Thyroid gland (tissue), 4 donors: ENCODE data around the gene AKAP5.

ENCODE experiments used
- POLR2A ChIP-seq, 2 donors: fragments of 450-650 bp; IDR thresholded peaks; one replicate each; pipeline ENCODE4 v1.6.1; 2017; ENCODE audit warnings: antibody characterized with exemption in 2 of 2, mild to moderate bottlenecking in 2 of 2, moderate library complexity in 1 of 2
- TF ChIP-seq, protein P1 (sequence below), 6 experiments: fragments of 200-600 bp in 3 of 6; fragments of 450-650 bp in 3 of 6; sonication (generic) in 3 of 6; IDR thresholded peaks; one replicate each; pipeline ENCODE4 v1.5.1; 2016 to 2019; ENCODE audit warnings: antibody characterized with exemption in 6 of 6, mild to moderate bottlenecking in 2 of 6, inconsistent platforms in 1 of 6, moderate library complexity in 1 of 6

DNA sequence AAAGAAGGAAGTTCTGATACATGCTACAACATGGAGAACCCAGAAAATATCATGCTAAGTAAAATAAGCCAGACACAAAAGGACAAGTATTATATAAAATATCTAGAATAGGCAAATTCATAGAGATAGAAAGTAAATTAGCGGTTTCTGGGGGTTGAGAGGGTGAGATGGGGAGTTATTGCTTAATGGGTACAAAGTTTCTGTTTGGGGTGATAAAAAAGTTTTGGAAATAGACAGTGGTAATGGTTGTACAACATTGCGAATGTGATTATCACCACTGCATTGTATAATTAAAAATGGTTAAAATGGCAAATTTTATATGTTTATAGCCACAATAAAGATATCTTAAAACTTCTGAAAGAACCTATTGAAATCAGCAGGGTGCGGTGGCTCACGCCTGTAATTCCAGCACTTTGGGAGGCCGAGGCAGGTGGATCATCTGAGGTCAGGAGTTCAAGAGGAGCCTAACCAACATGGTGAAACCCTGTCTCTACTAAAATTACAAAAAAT, 23.3 kb downstream of the AKAP5 start:
- TF ChIP-seq, protein P1, sequence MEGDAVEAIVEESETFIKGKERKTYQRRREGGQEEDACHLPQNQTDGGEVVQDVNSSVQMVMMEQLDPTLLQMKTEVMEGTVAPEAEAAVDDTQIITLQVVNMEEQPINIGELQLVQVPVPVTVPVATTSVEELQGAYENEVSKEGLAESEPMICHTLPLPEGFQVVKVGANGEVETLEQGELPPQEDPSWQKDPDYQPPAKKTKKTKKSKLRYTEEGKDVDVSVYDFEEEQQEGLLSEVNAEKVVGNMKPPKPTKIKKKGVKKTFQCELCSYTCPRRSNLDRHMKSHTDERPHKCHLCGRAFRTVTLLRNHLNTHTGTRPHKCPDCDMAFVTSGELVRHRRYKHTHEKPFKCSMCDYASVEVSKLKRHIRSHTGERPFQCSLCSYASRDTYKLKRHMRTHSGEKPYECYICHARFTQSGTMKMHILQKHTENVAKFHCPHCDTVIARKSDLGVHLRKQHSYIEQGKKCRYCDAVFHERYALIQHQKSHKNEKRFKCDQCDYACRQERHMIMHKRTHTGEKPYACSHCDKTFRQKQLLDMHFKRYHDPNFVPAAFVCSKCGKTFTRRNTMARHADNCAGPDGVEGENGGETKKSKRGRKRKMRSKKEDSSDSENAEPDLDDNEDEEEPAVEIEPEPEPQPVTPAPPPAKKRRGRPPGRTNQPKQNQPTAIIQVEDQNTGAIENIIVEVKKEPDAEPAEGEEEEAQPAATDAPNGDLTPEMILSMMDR (IDR thresholded peaks at IDR 0.05): no peak
- no peak for TF ChIP-seq POLR2A (IDR thresholded peaks at IDR 0.05)
